ENCODE data around the gene C16orf92.

- no peak for TF ChIP-seq CTCF (conservative IDR thresholded peaks at IDR 0.05)
- no peak for TF ChIP-seq ZFX (IDR thresholded peaks at IDR 0.05)
Observed at GRCh38 chr16:29991571-29991904, 31.5 kb upstream of the C16orf92 start.
